ENCODE measurements around the gene DSTYK.

The DSTYK gene

GRCh38 chr1:205249651-205250050 lies 38.1 kb upstream of the DSTYK start:
- Histone ChIP-seq H3K4me2 (ENCODE audit: low read length) (no peak overlapping the region), H3K4me3 (ENCODE audit: low read length) (no peak overlapping the region), H3K9ac (ENCODE audit: low read depth, low read length) (no peak overlapping the region), H3K9me3 (replicated peaks; ENCODE audit: low read length) (no peaks in the 10 kb centered on the region), H3K27me3 (ENCODE audit: control insufficient read depth, insufficient read depth, low read length) (no peaks in the 10 kb centered on the region), H3K36me3 (ENCODE audit: insufficient read depth, low read length) (no peaks in the 10 kb centered on the region), H3K4me1 (ENCODE audit: control insufficient read depth, insufficient read depth, low read length) (peaks cover 6% of the 10 kb centered on the region)

- no peak overlapping the region for H3K4me2 ChIP-seq (ENCODE audit: low read length)
- no peaks in the 10 kb centered on the region for H3K27me3 ChIP-seq (ENCODE audit: control insufficient read depth, insufficient read depth, low read length)
- H3K4me3 ChIP-seq (ENCODE audit: low read length) = no peak overlapping the region
- no peaks in the 10 kb centered on the region for H3K9me3 ChIP-seq (replicated peaks; ENCODE audit: low read length)
- H3K4me1 ChIP-seq (ENCODE audit: control insufficient read depth, insufficient read depth, low read length) = peaks cover 6% of the 10 kb centered on the region
- no peaks in the 10 kb centered on the region for H3K36me3 ChIP-seq (ENCODE audit: insufficient read depth, low read length)
- no peak overlapping the region for H3K9ac ChIP-seq (ENCODE audit: low read depth, low read length)
Observed at GRCh38 chr1:205248793-205249601, 37.5 kb upstream of the DSTYK start.

GRCh38 chr1:205247130-205247921 lies 35.8 kb upstream of the DSTYK start:
- no peak overlapping the region for H3K4me2 ChIP-seq (ENCODE audit: low read length)
- H3K9ac ChIP-seq (ENCODE audit: low read depth, low read length) = no peak overlapping the region
- H3K4me3 ChIP-seq (ENCODE audit: low read length) = no peak overlapping the region
- no peaks in the 10 kb centered on the region for H3K27me3 ChIP-seq (ENCODE audit: control insufficient read depth, insufficient read depth, low read length)
- no peaks in the 10 kb centered on the region for H3K9me3 ChIP-seq (replicated peaks; ENCODE audit: low read length)
- H3K36me3 ChIP-seq (ENCODE audit: insufficient read depth, low read length) = no peaks in the 10 kb centered on the region
- peaks cover 6% of the 10 kb centered on the region for H3K4me1 ChIP-seq (ENCODE audit: control insufficient read depth, insufficient read depth, low read length)

- H3K36me3 ChIP-seq (ENCODE audit: insufficient read depth, low read length) = no peaks in the 10 kb centered on the region
- no peaks in the 10 kb centered on the region for H3K27me3 ChIP-seq (ENCODE audit: control insufficient read depth, insufficient read depth, low read length)
- no peaks in the 10 kb centered on the region for H3K9me3 ChIP-seq (replicated peaks; ENCODE audit: low read length)
- H3K9ac ChIP-seq (ENCODE audit: low read depth, low read length) = no peak overlapping the region
- H3K4me3 ChIP-seq (ENCODE audit: low read length) = no peak overlapping the region
- no peak overlapping the region for H3K4me2 ChIP-seq (ENCODE audit: low read length)
- peaks cover 6% of the 10 kb centered on the region for H3K4me1 ChIP-seq (ENCODE audit: control insufficient read depth, insufficient read depth, low read length)
Observed at GRCh38 chr1:205246351-205247119, 35.0 kb upstream of the DSTYK start.

GRCh38 chr1:205245096-205245495 lies 33.6 kb upstream of the DSTYK start:
- Histone ChIP-seq H3K4me3 (ENCODE audit: low read length) (no peak overlapping the region), H3K27me3 (ENCODE audit: control insufficient read depth, insufficient read depth, low read length) (peaks cover 6% of the 10 kb centered on the region), H3K4me2 (ENCODE audit: low read length) (no peak overlapping the region), H3K9me3 (replicated peaks; ENCODE audit: low read length) (no peaks in the 10 kb centered on the region), H3K9ac (ENCODE audit: low read depth, low read length) (no peak overlapping the region), H3K36me3 (ENCODE audit: insufficient read depth, low read length) (no peaks in the 10 kb centered on the region), H3K4me1 (ENCODE audit: control insufficient read depth, insufficient read depth, low read length) (peaks cover 6% of the 10 kb centered on the region)

- no peak overlapping the region for H3K9ac ChIP-seq (ENCODE audit: low read depth, low read length)
- no peaks in the 10 kb centered on the region for H3K9me3 ChIP-seq (replicated peaks; ENCODE audit: low read length)
- peaks cover 6% of the 10 kb centered on the region for H3K27me3 ChIP-seq (ENCODE audit: control insufficient read depth, insufficient read depth, low read length)
- H3K4me3 ChIP-seq (ENCODE audit: low read length) = no peak overlapping the region
- peaks cover 3% of the 10 kb centered on the region for H3K4me1 ChIP-seq (ENCODE audit: control insufficient read depth, insufficient read depth, low read length)
- H3K4me2 ChIP-seq (ENCODE audit: low read length) = no peak overlapping the region
- H3K36me3 ChIP-seq (ENCODE audit: insufficient read depth, low read length) = no peaks in the 10 kb centered on the region
Observed at GRCh38 chr1:205244384-205244783, 32.9 kb upstream of the DSTYK start.

GRCh38 chr1:205243350-205244191 lies 32.1 kb upstream of the DSTYK start:
- no peaks in the 10 kb centered on the region for H3K36me3 ChIP-seq (ENCODE audit: insufficient read depth, low read length)
- H3K27me3 ChIP-seq (ENCODE audit: control insufficient read depth, insufficient read depth, low read length) = peaks cover 14% of the 10 kb centered on the region
- H3K4me3 ChIP-seq (ENCODE audit: low read length) = no peak overlapping the region
- no peak overlapping the region for H3K9ac ChIP-seq (ENCODE audit: low read depth, low read length)
- no peaks in the 10 kb centered on the region for H3K4me1 ChIP-seq (ENCODE audit: control insufficient read depth, insufficient read depth, low read length)
- H3K4me2 ChIP-seq (ENCODE audit: low read length) = no peak overlapping the region
- H3K9me3 ChIP-seq (replicated peaks; ENCODE audit: low read length) = no peaks in the 10 kb centered on the region

- Histone ChIP-seq H3K9me3 (replicated peaks; ENCODE audit: low read length) (no peaks in the 10 kb centered on the region), H3K4me3 (ENCODE audit: low read length) (no peak overlapping the region), H3K36me3 (ENCODE audit: insufficient read depth, low read length) (no peaks in the 10 kb centered on the region), H3K9ac (ENCODE audit: low read depth, low read length) (no peak overlapping the region), H3K4me2 (ENCODE audit: low read length) (no peak overlapping the region), H3K27me3 (ENCODE audit: control insufficient read depth, insufficient read depth, low read length) (peaks cover 29% of the 10 kb centered on the region), H3K4me1 (ENCODE audit: control insufficient read depth, insufficient read depth, low read length) (no peaks in the 10 kb centered on the region)
Observed at GRCh38 chr1:205241366-205242030, 30.0 kb upstream of the DSTYK start.

- Histone ChIP-seq H3K4me1 (ENCODE audit: control insufficient read depth, insufficient read depth, low read length) (no peaks in the 10 kb centered on the region), H3K4me3 (ENCODE audit: low read length) (no peak overlapping the region)
Observed at GRCh38 chr1:205240569-205240968, 29.1 kb upstream of the DSTYK start.

GRCh38 chr1:205240118-205240517 lies 28.6 kb upstream of the DSTYK start:
- peaks cover 29% of the 10 kb centered on the region for H3K27me3 ChIP-seq (ENCODE audit: control insufficient read depth, insufficient read depth, low read length)
- no peak overlapping the region for H3K4me2 ChIP-seq (ENCODE audit: low read length)
- H3K4me3 ChIP-seq (ENCODE audit: low read length) = no peak overlapping the region
- no peaks in the 10 kb centered on the region for H3K9me3 ChIP-seq (replicated peaks; ENCODE audit: low read length)
- no peaks in the 10 kb centered on the region for H3K4me1 ChIP-seq (ENCODE audit: control insufficient read depth, insufficient read depth, low read length)
- H3K9ac ChIP-seq (ENCODE audit: low read depth, low read length) = no peak overlapping the region
- H3K36me3 ChIP-seq (ENCODE audit: insufficient read depth, low read length) = no peaks in the 10 kb centered on the region

More at GRCh38 chr1:205240569-205240968, 29.1 kb upstream of the DSTYK start:
- Histone ChIP-seq H3K27me3 (ENCODE audit: control insufficient read depth, insufficient read depth, low read length) (peaks cover 29% of the 10 kb centered on the region), H3K36me3 (ENCODE audit: insufficient read depth, low read length) (no peaks in the 10 kb centered on the region), H3K9me3 (replicated peaks; ENCODE audit: low read length) (no peaks in the 10 kb centered on the region), H3K9ac (ENCODE audit: low read depth, low read length) (no peak overlapping the region), H3K4me2 (ENCODE audit: low read length) (no peak overlapping the region)

All from skeletal muscle satellite cell (primary cell).